Activated CD8-positive, alpha-beta memory T cell treated with anti-CD3 and anti-CD28 coated beads, Interleukin-2, amount 10 ng/mL, durations not matched to agents 7 days and 5 days (primary cell): ENCODE measurements around the gene RASAL2. TPM values are rescaled to one million over a fixed set of nuclear protein-coding genes. Genes with fewer than 3 reads are reported as not detected.

Experiments
- ATAC-seq: fragments of 150-1000 bp; cut with Tn5 transposase; one replicate; pipeline ENCODE4 v1.10.0; 2021; ENCODE audit warnings: moderate library complexity
- CTCF ChIA-PET: fragments of 350-600 bp; sonication (Branson Sonifier 250); formaldehyde crosslinking; loops from one replicate; lab custom pipeline; 2021; ENCODE audit warnings: antibody characterized with exemption; lab: Charles Lee
- DNase-seq: peaks from one replicate; pipeline ENCODE4 v3.0.0-alpha.2; 2020
- H3K27ac Mint-ChIP-seq: one replicate; pipeline ENCODE4 v1.8.0; 2021; ENCODE audit warnings: mild to moderate bottlenecking, mixed read lengths
- H3K27me3 Mint-ChIP-seq: one replicate; pipeline ENCODE4 v1.8.0; 2021; ENCODE audit warnings: mixed read lengths
- H3K36me3 Mint-ChIP-seq: one replicate; pipeline ENCODE4 v1.8.0; 2021; ENCODE audit warnings: mild to moderate bottlenecking, mixed read lengths
- H3K4me1 Mint-ChIP-seq: one replicate; pipeline ENCODE4 v1.8.0; 2021; ENCODE audit warnings: mixed read lengths
- H3K4me3 Mint-ChIP-seq: one replicate; pipeline ENCODE4 v1.8.0; 2021; ENCODE audit warnings: mild to moderate bottlenecking, moderate library complexity, mixed read lengths
- H3K9me3 Mint-ChIP-seq: one replicate; pipeline ENCODE4 v1.8.0; 2022; ENCODE audit warnings: low read depth, mixed read lengths
- total RNA-seq, 2 experiments: library from RNA; stranded (reverse); gene quantifications; one replicate each; pipeline ENCODE4 v1.2.3, GENCODE V29; 2021

RASAL2 gene
- total RNA-seq, 2 experiments from 2014 or later = not detected

GRCh38 chr1:178353524-178353923 is 259.6 kb downstream of the RASAL2 start:
- CTCF ChIA-PET = no interaction called here
- Mint-ChIP-seq H3K27ac (no peak overlapping the region), H3K36me3 (no peaks in the 10 kb centered on the region), H3K4me3 (no peak overlapping the region), H3K27me3 (no peaks in the 10 kb centered on the region), H3K4me1 (no peaks in the 10 kb centered on the region), H3K9me3 (peaks cover 2% of the 10 kb centered on the region)
- ATAC-seq (no peak), DNase-seq (no peak)

- H3K27ac Mint-ChIP-seq = no peak overlapping the region
- no peaks in the 10 kb centered on the region for H3K36me3 Mint-ChIP-seq
- no peaks in the 10 kb centered on the region for H3K27me3 Mint-ChIP-seq
- ATAC-seq (no peak), DNase-seq (no peak)
- H3K4me1 Mint-ChIP-seq = no peaks in the 10 kb centered on the region
- CTCF ChIA-PET = no interaction called here
- peaks cover 2% of the 10 kb centered on the region for H3K9me3 Mint-ChIP-seq
- no peak overlapping the region for H3K4me3 Mint-ChIP-seq
These were observed 260.9 kb downstream of the RASAL2 start for GRCh38 chr1:178354816-178355215.

GRCh38 chr1:178356299-178356698 is 262.4 kb downstream of the RASAL2 start:
- no peak overlapping the region for H3K4me3 Mint-ChIP-seq
- no peaks in the 10 kb centered on the region for H3K4me1 Mint-ChIP-seq
- no peak overlapping the region for H3K27ac Mint-ChIP-seq
- DNase-seq (no peak), ATAC-seq (no peak)
- CTCF ChIA-PET = no interaction called here
- H3K27me3 Mint-ChIP-seq = no peaks in the 10 kb centered on the region
- no peaks in the 10 kb centered on the region for H3K36me3 Mint-ChIP-seq
- H3K9me3 Mint-ChIP-seq = peaks cover 2% of the 10 kb centered on the region

GRCh38 chr1:178358456-178358855 is 264.6 kb downstream of the RASAL2 start:
- Mint-ChIP-seq H3K36me3 (no peaks in the 10 kb centered on the region), H3K27ac (no peak overlapping the region), H3K4me1 (no peaks in the 10 kb centered on the region), H3K4me3 (no peak overlapping the region), H3K27me3 (no peaks in the 10 kb centered on the region), H3K9me3 (no peaks in the 10 kb centered on the region)
- ATAC-seq = no peak
- no peak for DNase-seq
- CTCF ChIA-PET = no interaction called here

DNA sequence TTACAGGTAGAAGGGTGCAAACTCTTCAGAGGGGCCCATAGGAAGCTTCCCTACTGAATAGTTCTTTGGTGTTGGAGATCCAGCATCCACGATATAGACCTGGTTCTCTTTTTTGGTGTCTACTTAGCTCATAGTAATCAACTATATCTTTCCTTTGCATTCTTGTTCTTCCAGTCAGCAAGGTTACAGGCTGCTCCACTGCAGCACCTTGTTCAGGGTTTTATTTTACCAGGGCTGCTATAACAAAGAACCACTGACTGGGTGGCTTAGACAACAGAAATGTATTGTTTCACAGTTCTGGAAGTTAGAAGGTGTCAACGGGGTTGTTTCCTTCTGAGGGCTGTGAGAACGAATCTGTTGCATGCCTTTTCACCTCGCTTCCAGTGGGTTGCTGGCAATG is 266.5 kb downstream of the RASAL2 start:
- no peak for DNase-seq
- H3K4me3 Mint-ChIP-seq = no peak overlapping the region
- H3K9me3 Mint-ChIP-seq = no peaks in the 10 kb centered on the region
- ATAC-seq = no peak
- no peak overlapping the region for H3K27ac Mint-ChIP-seq
- no peaks in the 10 kb centered on the region for H3K27me3 Mint-ChIP-seq
- CTCF ChIA-PET = interaction anchor here (0.6 kb wide), 1 partner anchor 801 kb away, joined by 3 read pairs; no protein-coding TSS in a partner anchor
- no peaks in the 10 kb centered on the region for H3K36me3 Mint-ChIP-seq
- no peaks in the 10 kb centered on the region for H3K4me1 Mint-ChIP-seq

DNA sequence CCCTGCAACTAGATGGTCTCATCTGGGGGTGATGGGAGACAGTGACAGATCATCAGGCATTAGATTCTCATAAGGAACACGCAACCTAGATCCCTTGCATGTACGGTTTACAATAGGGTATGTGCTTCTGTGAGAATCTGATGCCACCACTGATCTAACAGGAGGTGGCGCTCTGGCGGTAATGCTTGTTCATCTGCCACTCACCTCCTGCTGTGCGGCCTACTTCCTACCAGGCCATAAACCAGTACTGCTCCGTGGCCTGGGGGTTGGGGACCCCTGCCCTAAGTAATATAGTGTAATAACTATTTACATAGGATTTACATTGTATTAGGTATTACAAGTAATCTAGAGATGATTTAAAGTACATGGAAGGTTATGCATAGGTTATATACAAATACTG is 267.9 kb downstream of the RASAL2 start:
- ATAC-seq (no peak), DNase-seq (no peak)
- CTCF ChIA-PET = no interaction called here
- no peaks in the 10 kb centered on the region for H3K4me1 Mint-ChIP-seq
- H3K4me3 Mint-ChIP-seq = no peak overlapping the region
- H3K9me3 Mint-ChIP-seq = no peaks in the 10 kb centered on the region
- no peaks in the 10 kb centered on the region for H3K27me3 Mint-ChIP-seq
- no peak overlapping the region for H3K27ac Mint-ChIP-seq
- H3K36me3 Mint-ChIP-seq = no peaks in the 10 kb centered on the region

- CTCF ChIA-PET = no interaction called here
These were observed 268.8 kb downstream of the RASAL2 start for GRCh38 chr1:178362747-178363146.

GRCh38 chr1:178364782-178365181 is 270.9 kb downstream of the RASAL2 start:
- no peak for DNase-seq
- Mint-ChIP-seq H3K27me3 (no peaks in the 10 kb centered on the region), H3K4me3 (no peak overlapping the region), H3K9me3 (no peaks in the 10 kb centered on the region), H3K4me1 (no peaks in the 10 kb centered on the region), H3K27ac (no peak overlapping the region), H3K36me3 (no peaks in the 10 kb centered on the region)
- no peak for ATAC-seq
- CTCF ChIA-PET = interaction anchor here (0.9 kb wide), 1 partner anchor 54 kb away, joined by 3 read pairs; no protein-coding TSS in a partner anchor

More at GRCh38 chr1:178362747-178363146, 268.8 kb downstream of the RASAL2 start:
- Mint-ChIP-seq H3K36me3 (no peaks in the 10 kb centered on the region), H3K27me3 (no peaks in the 10 kb centered on the region), H3K4me3 (no peak overlapping the region), H3K9me3 (no peaks in the 10 kb centered on the region), H3K4me1 (no peaks in the 10 kb centered on the region), H3K27ac (no peak overlapping the region)
- ATAC-seq = no peak
- no peak for DNase-seq

GRCh38 chr1:178367151-178367550 is 273.2 kb downstream of the RASAL2 start:
- Mint-ChIP-seq H3K27ac (no peak overlapping the region), H3K9me3 (no peaks in the 10 kb centered on the region)

DNA sequence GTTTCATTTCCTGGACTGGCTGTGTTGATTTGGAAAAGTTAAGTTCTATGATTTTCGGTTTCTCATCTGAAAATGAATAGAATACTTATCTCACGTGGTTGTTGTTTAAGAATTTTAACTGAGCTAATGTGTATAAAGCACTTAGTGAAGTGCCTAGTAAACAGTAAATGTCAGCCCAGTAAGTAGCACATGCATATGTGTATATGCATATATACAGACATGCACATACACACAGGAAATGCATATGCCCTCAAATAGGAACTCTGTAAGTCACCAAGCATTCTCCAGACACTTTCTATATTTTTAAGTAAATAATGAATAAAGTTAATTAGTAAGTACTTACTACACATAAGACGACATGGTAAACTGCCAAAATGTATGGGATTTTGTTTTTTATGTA is 274.3 kb downstream of the RASAL2 start:
- H3K27me3 Mint-ChIP-seq = peaks cover 2% of the 10 kb centered on the region
- ATAC-seq (no peak), DNase-seq (no peak)
- CTCF ChIA-PET = no interaction called here
- no peaks in the 10 kb centered on the region for H3K9me3 Mint-ChIP-seq
- no peak overlapping the region for H3K4me3 Mint-ChIP-seq
- no peaks in the 10 kb centered on the region for H3K4me1 Mint-ChIP-seq
- H3K36me3 Mint-ChIP-seq = no peaks in the 10 kb centered on the region
- no peak overlapping the region for H3K27ac Mint-ChIP-seq

More at GRCh38 chr1:178367151-178367550, 273.2 kb downstream of the RASAL2 start:
- DNase-seq = no peak
- H3K4me3 Mint-ChIP-seq = no peak overlapping the region
- H3K36me3 Mint-ChIP-seq = no peaks in the 10 kb centered on the region
- peaks cover 2% of the 10 kb centered on the region for H3K27me3 Mint-ChIP-seq
- ATAC-seq = no peak
- CTCF ChIA-PET = no interaction called here
- H3K4me1 Mint-ChIP-seq = no peaks in the 10 kb centered on the region

- Mint-ChIP-seq H3K4me1 (no peaks in the 10 kb centered on the region), H3K36me3 (no peaks in the 10 kb centered on the region), H3K4me3 (no peak overlapping the region), H3K27ac (no peak overlapping the region), H3K27me3 (peaks cover 2% of the 10 kb centered on the region), H3K9me3 (no peaks in the 10 kb centered on the region)
- no peak for DNase-seq
- ATAC-seq = no peak
- CTCF ChIA-PET = no interaction called here
These were observed 277.3 kb downstream of the RASAL2 start for GRCh38 chr1:178371235-178371634.

- H3K4me3 Mint-ChIP-seq = no peak overlapping the region
- CTCF ChIA-PET = no interaction called here
- H3K9me3 Mint-ChIP-seq = no peaks in the 10 kb centered on the region
- H3K36me3 Mint-ChIP-seq = no peaks in the 10 kb centered on the region
- DNase-seq = no peak
- H3K27ac Mint-ChIP-seq = no peak overlapping the region
- H3K4me1 Mint-ChIP-seq = no peaks in the 10 kb centered on the region
- H3K27me3 Mint-ChIP-seq = peaks cover 2% of the 10 kb centered on the region
- ATAC-seq = no peak
These were observed 278.1 kb downstream of the RASAL2 start for GRCh38 chr1:178371933-178372388.

GRCh38 chr1:178374016-178374415 is 280.1 kb downstream of the RASAL2 start:
- H3K36me3 Mint-ChIP-seq = no peaks in the 10 kb centered on the region
- CTCF ChIA-PET = no interaction called here
- no peak overlapping the region for H3K27ac Mint-ChIP-seq
- no peaks in the 10 kb centered on the region for H3K9me3 Mint-ChIP-seq
- H3K27me3 Mint-ChIP-seq = peaks cover 2% of the 10 kb centered on the region
- ATAC-seq (no peak), DNase-seq (no peak)
- H3K4me1 Mint-ChIP-seq = no peaks in the 10 kb centered on the region
- H3K4me3 Mint-ChIP-seq = no peak overlapping the region

GRCh38 chr1:178376008-178376407 is 282.1 kb downstream of the RASAL2 start:
- H3K4me1 Mint-ChIP-seq = no peaks in the 10 kb centered on the region
- no peaks in the 10 kb centered on the region for H3K9me3 Mint-ChIP-seq
- H3K27me3 Mint-ChIP-seq = no peaks in the 10 kb centered on the region
- no peaks in the 10 kb centered on the region for H3K36me3 Mint-ChIP-seq
- CTCF ChIA-PET = no interaction called here
- H3K4me3 Mint-ChIP-seq = no peak overlapping the region
- ATAC-seq = no peak
- no peak overlapping the region for H3K27ac Mint-ChIP-seq
- DNase-seq = no peak

DNA sequence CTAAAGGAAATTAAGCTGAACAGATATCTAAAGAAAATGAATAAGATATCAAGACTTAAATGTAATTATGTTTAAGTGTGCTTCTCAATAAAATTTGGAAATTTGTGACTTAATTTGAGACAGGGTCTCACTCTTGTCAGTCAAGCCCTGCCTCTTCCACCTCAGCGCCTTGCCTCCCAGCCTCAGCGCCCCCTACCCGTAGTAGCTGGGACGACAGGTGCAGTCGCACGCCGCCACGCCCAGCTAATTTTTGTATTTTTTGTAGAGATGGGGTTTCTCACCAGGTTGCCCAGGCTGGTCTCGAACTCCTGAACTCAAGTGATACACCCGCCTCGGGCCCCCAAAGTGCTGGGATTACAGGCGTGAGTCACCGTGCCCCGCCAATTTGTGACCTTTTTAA is 285.9 kb downstream of the RASAL2 start:
- no peak for ATAC-seq
- no peak for DNase-seq
- H3K36me3 Mint-ChIP-seq = no peaks in the 10 kb centered on the region
- no peak overlapping the region for H3K4me3 Mint-ChIP-seq
- no peaks in the 10 kb centered on the region for H3K4me1 Mint-ChIP-seq
- CTCF ChIA-PET = no interaction called here
- H3K27me3 Mint-ChIP-seq = no peaks in the 10 kb centered on the region
- H3K9me3 Mint-ChIP-seq = no peaks in the 10 kb centered on the region
- H3K27ac Mint-ChIP-seq = no peak overlapping the region
